ENCODE measurements around the gene NEGR1.

DNA sequence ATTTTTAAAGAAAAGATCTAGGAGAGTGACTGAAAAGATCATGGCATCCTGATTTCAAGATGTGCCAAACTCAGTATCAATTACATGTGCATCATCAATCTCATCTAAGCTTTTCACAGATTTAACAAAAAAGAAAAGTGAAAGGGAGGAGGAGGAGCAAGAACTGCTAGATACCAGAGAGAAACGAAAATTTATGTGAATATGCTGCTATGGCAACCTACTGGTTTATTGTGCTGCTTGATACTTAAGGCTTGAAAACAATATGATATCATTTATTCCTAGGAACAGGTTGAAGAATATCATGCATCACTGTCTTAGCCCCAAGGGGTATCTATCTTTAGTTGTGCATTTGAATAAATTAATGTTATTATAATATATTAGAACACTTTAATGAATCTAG lies 683.0 kb downstream of the NEGR1 start:
- TF ChIP-seq, protein P1, sequence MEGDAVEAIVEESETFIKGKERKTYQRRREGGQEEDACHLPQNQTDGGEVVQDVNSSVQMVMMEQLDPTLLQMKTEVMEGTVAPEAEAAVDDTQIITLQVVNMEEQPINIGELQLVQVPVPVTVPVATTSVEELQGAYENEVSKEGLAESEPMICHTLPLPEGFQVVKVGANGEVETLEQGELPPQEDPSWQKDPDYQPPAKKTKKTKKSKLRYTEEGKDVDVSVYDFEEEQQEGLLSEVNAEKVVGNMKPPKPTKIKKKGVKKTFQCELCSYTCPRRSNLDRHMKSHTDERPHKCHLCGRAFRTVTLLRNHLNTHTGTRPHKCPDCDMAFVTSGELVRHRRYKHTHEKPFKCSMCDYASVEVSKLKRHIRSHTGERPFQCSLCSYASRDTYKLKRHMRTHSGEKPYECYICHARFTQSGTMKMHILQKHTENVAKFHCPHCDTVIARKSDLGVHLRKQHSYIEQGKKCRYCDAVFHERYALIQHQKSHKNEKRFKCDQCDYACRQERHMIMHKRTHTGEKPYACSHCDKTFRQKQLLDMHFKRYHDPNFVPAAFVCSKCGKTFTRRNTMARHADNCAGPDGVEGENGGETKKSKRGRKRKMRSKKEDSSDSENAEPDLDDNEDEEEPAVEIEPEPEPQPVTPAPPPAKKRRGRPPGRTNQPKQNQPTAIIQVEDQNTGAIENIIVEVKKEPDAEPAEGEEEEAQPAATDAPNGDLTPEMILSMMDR (IDR thresholded peaks at IDR 0.05), result no peak
- TF ChIP-seq POLR2AphosphoS5 (IDR thresholded peaks at IDR 0.05), result no peak
- TF ChIP-seq POLR2A (IDR thresholded peaks at IDR 0.05), result no peak

Data from stomach (tissue), 4 donors.